ENCODE measurements around the gene GMDS.
"Not testable (repeated sequence)": the region's sequence is repeated elsewhere in the genome, so short reads cannot be mapped to it uniquely, and the experiment has no call there.

GMDS gene

DNA sequence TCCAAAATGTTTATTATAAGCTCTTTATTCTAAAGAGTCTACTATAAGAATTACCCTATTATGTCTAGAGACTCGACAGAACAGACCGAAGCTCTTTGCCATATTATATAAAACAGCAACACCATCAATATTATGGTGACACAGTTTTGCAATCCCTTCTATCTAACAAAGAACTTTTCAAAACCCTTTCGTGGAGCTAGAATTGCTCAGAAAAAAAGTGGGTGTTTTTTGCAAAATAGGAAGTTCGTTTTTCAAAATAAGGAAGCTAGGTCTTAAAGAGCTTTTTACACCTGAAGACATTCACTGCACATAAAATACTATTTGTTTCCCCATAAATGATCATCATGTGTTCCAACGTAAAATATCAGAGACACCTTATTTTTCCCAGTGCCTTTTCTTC, 395.7 kb downstream of the GMDS start:
- H3K36me3 ChIP-seq (ENCODE audit: control insufficient read depth in 2 of 2, insufficient read depth in 2 of 2, low read length in 2 of 2): no peaks in the 10 kb centered on the region
- no peaks in the 10 kb centered on the region for H3K9me3 ChIP-seq (ENCODE audit: control insufficient read depth in 2 of 2, low read length in 2 of 2)
- H3K4me3 ChIP-seq (ENCODE audit: low read length in 2 of 2): no peak overlapping the region
- no peaks in the 10 kb centered on the region for H3K27me3 ChIP-seq (ENCODE audit: control insufficient read depth in 2 of 2, insufficient read depth in 2 of 2, low read length in 2 of 2)
- H3K27ac ChIP-seq (ENCODE audit: low read depth in 2 of 2, low read length in 2 of 2): no peak overlapping the region
- no peak overlapping the region for H3K9ac ChIP-seq (ENCODE audit: low read depth in 1 of 2, low read length in 2 of 2)
- H3K4me1 ChIP-seq (ENCODE audit: control insufficient read depth in 2 of 2, insufficient read depth in 2 of 2, low read length in 2 of 2): peaks cover 5 to 12% of the 10 kb centered on the region in 2 donors

- Histone ChIP-seq H3K9ac (ENCODE audit: low read depth in 1 of 2, low read length in 2 of 2) (no peak overlapping the region), H3K9me3 (ENCODE audit: control insufficient read depth in 2 of 2, low read length in 2 of 2) (no peaks in the 10 kb centered on the region), H3K36me3 (ENCODE audit: control insufficient read depth in 2 of 2, insufficient read depth in 2 of 2, low read length in 2 of 2) (no peaks in the 10 kb centered on the region), H3K4me3 (ENCODE audit: low read length in 2 of 2) (no peak overlapping the region), H3K27ac (ENCODE audit: low read depth in 2 of 2, low read length in 2 of 2) (no peak overlapping the region), H3K27me3 (ENCODE audit: control insufficient read depth in 2 of 2, insufficient read depth in 2 of 2, low read length in 2 of 2) (no peaks in the 10 kb centered on the region), H3K4me1 (ENCODE audit: control insufficient read depth in 2 of 2, insufficient read depth in 2 of 2, low read length in 2 of 2) (peaks cover 5 to 12% of the 10 kb centered on the region in 2 donors)
Observed at GRCh38 chr6:1848752-1849151, 396.7 kb downstream of the GMDS start.

- Histone ChIP-seq H3K4me1 (ENCODE audit: control insufficient read depth in 2 of 2, insufficient read depth in 2 of 2, low read length in 2 of 2) (peaks cover 5 to 17% of the 10 kb centered on the region in 2 donors), H3K9me3 (ENCODE audit: control insufficient read depth in 2 of 2, low read length in 2 of 2) (no peaks in the 10 kb centered on the region), H3K27ac (ENCODE audit: low read depth in 2 of 2, low read length in 2 of 2) (no peak overlapping the region), H3K9ac (ENCODE audit: low read depth in 1 of 2, low read length in 2 of 2) (no peak overlapping the region), H3K27me3 (ENCODE audit: control insufficient read depth in 2 of 2, insufficient read depth in 2 of 2, low read length in 2 of 2) (no peaks in the 10 kb centered on the region), H3K4me3 (ENCODE audit: low read length in 2 of 2) (no peak overlapping the region), H3K36me3 (ENCODE audit: control insufficient read depth in 2 of 2, insufficient read depth in 2 of 2, low read length in 2 of 2) (no peaks in the 10 kb centered on the region)
Observed at GRCh38 chr6:1846611-1847010, 398.8 kb downstream of the GMDS start.

DNA sequence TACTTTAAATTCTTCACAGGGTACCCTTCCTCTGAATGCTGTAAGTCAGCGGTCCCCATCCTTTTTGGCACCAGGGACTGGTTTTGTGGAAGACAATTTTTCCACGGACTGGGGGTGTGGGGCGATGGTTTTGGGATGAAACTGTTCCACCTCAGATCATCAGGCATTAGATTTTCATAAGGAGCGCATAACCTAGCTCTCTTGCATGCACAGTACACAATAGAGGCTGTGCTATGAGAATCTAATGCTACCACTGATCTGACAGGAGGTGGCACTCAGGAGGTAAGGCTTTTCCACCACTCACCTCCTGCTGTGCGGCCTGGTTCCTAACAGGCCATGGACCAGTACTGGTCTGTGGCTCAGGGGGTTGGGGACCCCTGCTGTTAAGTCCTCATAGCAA, 399.9 kb downstream of the GMDS start:
- not testable (repeated sequence) for H3K27me3 ChIP-seq (ENCODE audit: control insufficient read depth in 2 of 2, insufficient read depth in 2 of 2, low read length in 2 of 2); H3K36me3 ChIP-seq (ENCODE audit: control insufficient read depth in 2 of 2, insufficient read depth in 2 of 2, low read length in 2 of 2); H3K9me3 ChIP-seq (ENCODE audit: control insufficient read depth in 2 of 2, low read length in 2 of 2); H3K9ac ChIP-seq (ENCODE audit: low read depth in 1 of 2, low read length in 2 of 2); H3K27ac ChIP-seq (ENCODE audit: low read depth in 2 of 2, low read length in 2 of 2); H3K4me3 ChIP-seq (ENCODE audit: low read length in 2 of 2)
- H3K4me1 ChIP-seq (ENCODE audit: control insufficient read depth in 2 of 2, insufficient read depth in 2 of 2, low read length in 2 of 2): peaks cover 2 to 14% of the 10 kb centered on the region in 2 donors

DNA sequence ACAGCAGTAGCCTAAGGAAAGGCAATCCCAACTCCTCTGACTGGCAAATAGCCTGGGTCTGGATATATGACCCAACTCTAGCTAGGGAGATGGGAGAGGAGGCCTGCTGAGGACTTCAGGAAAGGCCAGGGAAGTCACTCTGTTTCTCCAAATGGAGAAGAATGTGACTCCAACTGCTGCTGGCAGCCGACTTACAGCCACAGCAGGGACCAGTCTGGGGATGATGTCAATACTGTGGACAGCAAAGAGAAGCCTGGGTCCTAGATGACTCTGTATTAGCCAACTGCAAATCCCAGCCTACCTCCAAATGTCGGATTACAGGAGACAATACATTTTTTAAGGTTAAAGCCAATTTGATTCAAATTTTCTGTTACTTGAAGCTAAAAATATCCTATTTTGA, 403.1 kb downstream of the GMDS start:
- no peak overlapping the region for H3K27ac ChIP-seq (ENCODE audit: low read depth in 2 of 2, low read length in 2 of 2)
- no peaks in the 10 kb centered on the region for H3K27me3 ChIP-seq (ENCODE audit: control insufficient read depth in 2 of 2, insufficient read depth in 2 of 2, low read length in 2 of 2)
- H3K9ac ChIP-seq (ENCODE audit: low read depth in 1 of 2, low read length in 2 of 2): no peak overlapping the region
- H3K4me3 ChIP-seq (ENCODE audit: low read length in 2 of 2): no peak overlapping the region
- peaks cover 0 to 7% of the 10 kb centered on the region in 2 donors for H3K4me1 ChIP-seq (ENCODE audit: control insufficient read depth in 2 of 2, insufficient read depth in 2 of 2, low read length in 2 of 2)
- H3K9me3 ChIP-seq (ENCODE audit: control insufficient read depth in 2 of 2, low read length in 2 of 2): no peaks in the 10 kb centered on the region
- H3K36me3 ChIP-seq (ENCODE audit: control insufficient read depth in 2 of 2, insufficient read depth in 2 of 2, low read length in 2 of 2): no peaks in the 10 kb centered on the region

GRCh38 chr6:1841136-1841535, 404.3 kb downstream of the GMDS start:
- no peaks in the 10 kb centered on the region for H3K27me3 ChIP-seq (ENCODE audit: control insufficient read depth in 2 of 2, insufficient read depth in 2 of 2, low read length in 2 of 2)
- H3K9me3 ChIP-seq (ENCODE audit: control insufficient read depth in 2 of 2, low read length in 2 of 2): no peaks in the 10 kb centered on the region
- no peak overlapping the region for H3K27ac ChIP-seq (ENCODE audit: low read depth in 2 of 2, low read length in 2 of 2)
- H3K4me3 ChIP-seq (ENCODE audit: low read length in 2 of 2): no peak overlapping the region
- H3K4me1 ChIP-seq (ENCODE audit: control insufficient read depth in 2 of 2, insufficient read depth in 2 of 2, low read length in 2 of 2): peaks cover 0 to 7% of the 10 kb centered on the region in 2 donors
- H3K9ac ChIP-seq (ENCODE audit: low read depth in 1 of 2, low read length in 2 of 2): no peak overlapping the region
- no peaks in the 10 kb centered on the region for H3K36me3 ChIP-seq (ENCODE audit: control insufficient read depth in 2 of 2, insufficient read depth in 2 of 2, low read length in 2 of 2)

GRCh38 chr6:1840491-1841121, 404.8 kb downstream of the GMDS start:
- H3K9ac ChIP-seq (ENCODE audit: low read depth in 1 of 2, low read length in 2 of 2): no peak overlapping the region
- H3K27ac ChIP-seq (ENCODE audit: low read depth in 2 of 2, low read length in 2 of 2): no peak overlapping the region
- H3K36me3 ChIP-seq (ENCODE audit: control insufficient read depth in 2 of 2, insufficient read depth in 2 of 2, low read length in 2 of 2): no peaks in the 10 kb centered on the region
- H3K4me1 ChIP-seq (ENCODE audit: control insufficient read depth in 2 of 2, insufficient read depth in 2 of 2, low read length in 2 of 2): peaks cover 0 to 7% of the 10 kb centered on the region in 2 donors
- no peak overlapping the region for H3K4me3 ChIP-seq (ENCODE audit: low read length in 2 of 2)
- no peaks in the 10 kb centered on the region for H3K9me3 ChIP-seq (ENCODE audit: control insufficient read depth in 2 of 2, low read length in 2 of 2)
- no peaks in the 10 kb centered on the region for H3K27me3 ChIP-seq (ENCODE audit: control insufficient read depth in 2 of 2, insufficient read depth in 2 of 2, low read length in 2 of 2)

DNA sequence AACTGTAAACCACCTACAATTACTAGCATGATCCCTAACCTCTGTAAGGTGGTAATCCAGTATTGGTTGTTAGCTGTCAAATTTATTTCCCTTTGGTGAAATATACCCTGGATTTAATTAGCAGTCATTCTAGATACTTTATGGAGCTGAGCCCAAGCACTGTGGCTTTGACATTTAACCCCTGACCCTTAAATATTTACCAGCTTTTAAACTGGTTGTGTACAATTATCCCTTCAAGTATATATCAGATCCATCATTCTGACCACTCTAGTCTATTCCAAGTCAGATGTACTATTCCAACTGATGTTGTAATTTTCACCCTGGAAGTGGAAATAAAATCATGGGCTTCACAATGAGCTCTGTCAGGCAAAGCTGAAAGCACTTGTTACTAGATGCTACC, 406.0 kb downstream of the GMDS start:
- no peaks in the 10 kb centered on the region for H3K9me3 ChIP-seq (ENCODE audit: control insufficient read depth in 2 of 2, low read length in 2 of 2)
- H3K4me3 ChIP-seq (ENCODE audit: low read length in 2 of 2): no peak overlapping the region
- H3K36me3 ChIP-seq (ENCODE audit: control insufficient read depth in 2 of 2, insufficient read depth in 2 of 2, low read length in 2 of 2): no peaks in the 10 kb centered on the region
- no peak overlapping the region for H3K27ac ChIP-seq (ENCODE audit: low read depth in 2 of 2, low read length in 2 of 2)
- H3K27me3 ChIP-seq (ENCODE audit: control insufficient read depth in 2 of 2, insufficient read depth in 2 of 2, low read length in 2 of 2): no peaks in the 10 kb centered on the region
- H3K9ac ChIP-seq (ENCODE audit: low read depth in 1 of 2, low read length in 2 of 2): no peak overlapping the region
- H3K4me1 ChIP-seq (ENCODE audit: control insufficient read depth in 2 of 2, insufficient read depth in 2 of 2, low read length in 2 of 2): peaks cover 0 to 7% of the 10 kb centered on the region in 2 donors

- no peak overlapping the region for H3K27ac ChIP-seq (ENCODE audit: low read depth in 2 of 2, low read length in 2 of 2)
- no peaks in the 10 kb centered on the region for H3K36me3 ChIP-seq (ENCODE audit: control insufficient read depth in 2 of 2, insufficient read depth in 2 of 2, low read length in 2 of 2)
- H3K9ac ChIP-seq (ENCODE audit: low read depth in 1 of 2, low read length in 2 of 2): no peak overlapping the region
- H3K9me3 ChIP-seq (ENCODE audit: control insufficient read depth in 2 of 2, low read length in 2 of 2): no peaks in the 10 kb centered on the region
- peaks cover 0 to 7% of the 10 kb centered on the region in 2 donors for H3K4me1 ChIP-seq (ENCODE audit: control insufficient read depth in 2 of 2, insufficient read depth in 2 of 2, low read length in 2 of 2)
- no peaks in the 10 kb centered on the region for H3K27me3 ChIP-seq (ENCODE audit: control insufficient read depth in 2 of 2, insufficient read depth in 2 of 2, low read length in 2 of 2)
- no peak overlapping the region for H3K4me3 ChIP-seq (ENCODE audit: low read length in 2 of 2)
Observed at GRCh38 chr6:1838604-1839213, 406.7 kb downstream of the GMDS start.

GRCh38 chr6:1837826-1838225, 407.6 kb downstream of the GMDS start:
- H3K27ac ChIP-seq (ENCODE audit: low read depth in 2 of 2, low read length in 2 of 2): no peak overlapping the region
- no peak overlapping the region for H3K9ac ChIP-seq (ENCODE audit: low read depth in 1 of 2, low read length in 2 of 2)
- peaks cover 0 to 10% of the 10 kb centered on the region in 2 donors for H3K4me1 ChIP-seq (ENCODE audit: control insufficient read depth in 2 of 2, insufficient read depth in 2 of 2, low read length in 2 of 2)
- no peaks in the 10 kb centered on the region for H3K27me3 ChIP-seq (ENCODE audit: control insufficient read depth in 2 of 2, insufficient read depth in 2 of 2, low read length in 2 of 2)
- H3K36me3 ChIP-seq (ENCODE audit: control insufficient read depth in 2 of 2, insufficient read depth in 2 of 2, low read length in 2 of 2): no peaks in the 10 kb centered on the region
- H3K9me3 ChIP-seq (ENCODE audit: control insufficient read depth in 2 of 2, low read length in 2 of 2): no peaks in the 10 kb centered on the region
- no peak overlapping the region for H3K4me3 ChIP-seq (ENCODE audit: low read length in 2 of 2)
